Fibroblast of lung (primary cell): ENCODE results near the gene CHRM4. TPM values are rescaled to one million over a fixed set of nuclear protein-coding genes. Genes with fewer than 3 reads are reported as not detected.

ENCODE experiments used
- DNase-seq, 2 donors: peaks; one replicate each; pipeline versions ENCODE4 v3.0.0 to v3.0.0-alpha.2; 2010; ENCODE audit warnings: low read depth in 2 of 2
- H2AFZ ChIP-seq: 2 replicates; pipeline ENCODE4 v1.5.1; 2012; ENCODE audit warnings: low read length, control low read depth, inconsistent platforms
- H3K27ac ChIP-seq: 2 replicates; pipeline ENCODE4 v1.5.1; 2011; ENCODE audit warnings: low read length, control low read depth; ENCODE audit not compliant: insufficient read depth
- H3K27me3 ChIP-seq: 2 replicates; pipeline ENCODE4 v1.5.1; 2011; ENCODE audit warnings: mild to moderate bottlenecking, low read length; ENCODE audit not compliant: control insufficient read depth, insufficient read depth
- H3K36me3 ChIP-seq: 2 replicates; pipeline ENCODE4 v1.5.1; 2011; ENCODE audit warnings: low read length; ENCODE audit not compliant: control insufficient read depth, insufficient read depth
- H3K4me1 ChIP-seq: 2 replicates; pipeline ENCODE4 v1.5.1; 2011; ENCODE audit warnings: low read length; ENCODE audit not compliant: control insufficient read depth, insufficient read depth; ENCODE audit errors: extremely low read depth
- H3K4me2 ChIP-seq: 2 replicates; pipeline ENCODE4 v1.5.1; 2011; ENCODE audit warnings: low read length, control low read depth; ENCODE audit not compliant: insufficient read depth; ENCODE audit errors: extremely low read depth
- H3K4me3 ChIP-seq, 4 experiments: fragments of 200-600 bp in 1 of 4; sonication (generic) in 1 of 4; replicated peaks in 1 of 4; 2 replicates each; pipeline ENCODE4 v1.5.1; 2011 to 2016; ENCODE audit warnings: low read length in 4 of 4, low read depth in 3 of 4, mild to moderate bottlenecking in 3 of 4, control low read depth in 2 of 4, inconsistent platforms in 1 of 4, mixed read lengths in 1 of 4; ENCODE audit not compliant: insufficient read depth in 1 of 4; ENCODE audit errors: control extremely low read depth in 1 of 4
- H3K79me2 ChIP-seq: 2 replicates; pipeline ENCODE4 v1.5.1; 2012; ENCODE audit warnings: mild to moderate bottlenecking, low read length, inconsistent platforms; ENCODE audit not compliant: control insufficient read depth, insufficient read depth
- H3K9ac ChIP-seq: 2 replicates; pipeline ENCODE4 v1.5.1; 2011; ENCODE audit warnings: mild to moderate bottlenecking, low read length, control low read depth; ENCODE audit not compliant: insufficient read depth
- H3K9me3 ChIP-seq: 2 replicates; pipeline ENCODE4 v1.5.1; 2012; ENCODE audit warnings: low read depth, low read length; ENCODE audit not compliant: control insufficient read depth, insufficient read depth
- H4K20me1 ChIP-seq: 2 replicates; pipeline ENCODE4 v1.5.1; 2011; ENCODE audit warnings: low read length; ENCODE audit not compliant: control insufficient read depth, insufficient read depth; ENCODE audit errors: extremely low read depth
- CTCF ChIP-seq, 2 donors: IDR thresholded peaks in 1 of 2; conservative IDR thresholded peaks in 1 of 2; 1 replicate in 1 of 2; 2 replicates in 1 of 2; pipeline ENCODE4 v1.5.1; 2011 to 2012; ENCODE audit warnings: low read length in 2 of 2, control low read depth in 1 of 2, inconsistent platforms in 1 of 2, low read depth in 1 of 2, mild to moderate bottlenecking in 1 of 2
- EZH2 ChIP-seq: IDR thresholded peaks from 2 replicates; pipeline ENCODE4 v1.5.1; 2012; ENCODE audit warnings: low read length, control low read depth, mild to moderate bottlenecking; ENCODE audit errors: missing control alignments
- polyA plus RNA-seq, 2 donors: library from polyadenylated mRNA; depleted of rRNA in 1 of 2; stranded (reverse) in 1 of 2; unstranded in 1 of 2; fragments of >200 nt; gene quantifications; 2 replicates each; pipeline ENCODE4 v1.2.1, GENCODE V29; 2011 to 2012; ENCODE audit warnings: missing spikeins in 1 of 2
- total RNA-seq: library from RNA; depleted of rRNA; stranded (reverse); fragments of >200 nt; gene quantifications from 2 replicates; pipeline ENCODE4 v1.2.1, GENCODE V29; 2014

CHRM4 gene
- total and polyA plus RNA-seq, 2 donors (not counting 1 experiment from before 2014, with no cell fraction given): 0.05 TPM; not detected in 1

- H3K27ac ChIP-seq: no peak overlapping the region
- H2AFZ ChIP-seq: no peak overlapping the region
- H3K9ac ChIP-seq: no peak overlapping the region
- no peaks in the 10 kb centered on the region for H4K20me1 ChIP-seq
- no peak for TF ChIP-seq EZH2
- TF ChIP-seq CTCF (conservative IDR thresholded peaks at IDR 0.05 in 1 of 2, IDR thresholded peaks at IDR 0.05 in 1 of 2; ENCODE audit: low read depth in 1 of 2, low read length in 2 of 2): no peak
- no peaks in the 10 kb centered on the region for H3K9me3 ChIP-seq
- no peak overlapping the region for H3K4me2 ChIP-seq
- no peaks in the 10 kb centered on the region for H3K4me1 ChIP-seq
- no peaks in the 10 kb centered on the region for H3K79me2 ChIP-seq
- no peak overlapping the region for H3K4me3 ChIP-seq
- H3K36me3 ChIP-seq: peaks cover 6% of the 10 kb centered on the region
- H3K27me3 ChIP-seq: no peaks in the 10 kb centered on the region
- peak in 1 of 2 donors; percentile 17 for DNase-seq
These were observed 31.0 kb upstream of the CHRM4 start for GRCh38 chr11:46422588-46422987.

GRCh38 chr11:46421257-46421880 lies 29.8 kb upstream of the CHRM4 start:
- DNase-seq: no peak
- Histone ChIP-seq H3K4me1 (no peaks in the 10 kb centered on the region), H3K27me3 (no peaks in the 10 kb centered on the region), H3K79me2 (no peaks in the 10 kb centered on the region), H3K27ac (no peak overlapping the region), H2AFZ (no peak overlapping the region), H4K20me1 (no peaks in the 10 kb centered on the region), H3K9me3 (no peaks in the 10 kb centered on the region), H3K4me3 (no peak overlapping the region), H3K9ac (no peak overlapping the region), H3K36me3 (peaks cover 8% of the 10 kb centered on the region), H3K4me2 (no peak overlapping the region)
- TF ChIP-seq EZH2: no peak
- no peak for TF ChIP-seq CTCF (conservative IDR thresholded peaks at IDR 0.05 in 1 of 2, IDR thresholded peaks at IDR 0.05 in 1 of 2; ENCODE audit: low read depth in 1 of 2, low read length in 2 of 2)

- Histone ChIP-seq H3K4me3 (no peak overlapping the region), H3K27ac (no peak overlapping the region), H3K36me3 (peaks cover 8% of the 10 kb centered on the region), H2AFZ (no peak overlapping the region), H3K27me3 (no peaks in the 10 kb centered on the region), H3K4me2 (no peak overlapping the region), H3K9ac (no peak overlapping the region), H3K9me3 (no peaks in the 10 kb centered on the region), H3K79me2 (no peaks in the 10 kb centered on the region), H4K20me1 (no peaks in the 10 kb centered on the region), H3K4me1 (no peaks in the 10 kb centered on the region)
- TF ChIP-seq EZH2: no peak
- no peak for TF ChIP-seq CTCF (conservative IDR thresholded peaks at IDR 0.05 in 1 of 2, IDR thresholded peaks at IDR 0.05 in 1 of 2; ENCODE audit: low read depth in 1 of 2, low read length in 2 of 2)
- no peak for DNase-seq
These were observed 28.9 kb upstream of the CHRM4 start for GRCh38 chr11:46420513-46420912.
